ENCODE results near the gene SIN3A. TPM values are rescaled to one million over a fixed set of nuclear protein-coding genes. Genes with fewer than 3 reads are reported as not detected.
A peak's percentile ranks its signal among the peaks of the same experiment; 100 is the strongest.

Gene SIN3A
- total and polyA plus RNA-seq, 2 of the 8 experiments (the other 6 are each of a cell fraction or from before 2014, with no cell fraction given): 69.5 to 109 TPM

DNA sequence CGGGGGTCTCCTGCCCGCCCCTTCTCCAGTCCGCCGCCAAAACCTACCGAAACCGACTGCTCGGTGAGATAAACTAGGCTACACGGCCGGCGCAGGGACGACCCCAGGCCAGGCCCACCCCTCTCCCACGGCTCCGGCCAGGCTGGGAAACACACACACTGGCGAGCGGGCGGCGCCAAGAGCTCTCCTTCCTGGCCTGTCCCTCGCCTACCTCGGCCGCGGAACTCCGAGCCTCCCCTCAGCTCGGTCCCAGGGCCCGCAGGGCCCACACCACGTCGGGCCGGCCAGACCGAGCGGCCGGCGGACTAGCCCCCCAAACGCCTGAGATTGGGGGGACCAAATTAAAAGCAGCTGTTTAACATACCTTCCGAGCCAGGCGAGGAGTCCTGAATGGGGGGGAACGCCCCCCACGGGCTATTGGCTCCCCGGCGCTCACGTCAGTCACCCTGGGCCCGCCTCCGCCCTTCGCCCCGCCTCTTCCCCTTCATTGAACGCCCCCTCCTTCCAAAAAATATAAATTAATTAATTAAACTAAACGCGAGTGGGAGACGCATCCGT is 4.0 kb upstream of the SIN3A start (continued):
- TF ChIP-seq CBX5 (IDR thresholded peaks at IDR 0.05; ENCODE audit: low read depth, low read length) (no peak), SP4 (IDR thresholded peaks at IDR 0.05; ENCODE audit: low read length) (peak; percentile 79; the same call in 1 of the 2 replicates), KDM5A (IDR thresholded peaks at IDR 0.05; ENCODE audit: low read length) (no peak), SIX5 (IDR thresholded peaks at IDR 0.05; ENCODE audit: low read depth, low read length) (no peak), TEAD4 (IDR thresholded peaks at IDR 0.05; ENCODE audit: low read depth, low read length) (no peak), POU5F1 (IDR thresholded peaks at IDR 0.05; ENCODE audit: low read depth, low read length) (no peak)
- TF ChIP-seq, protein P1, sequence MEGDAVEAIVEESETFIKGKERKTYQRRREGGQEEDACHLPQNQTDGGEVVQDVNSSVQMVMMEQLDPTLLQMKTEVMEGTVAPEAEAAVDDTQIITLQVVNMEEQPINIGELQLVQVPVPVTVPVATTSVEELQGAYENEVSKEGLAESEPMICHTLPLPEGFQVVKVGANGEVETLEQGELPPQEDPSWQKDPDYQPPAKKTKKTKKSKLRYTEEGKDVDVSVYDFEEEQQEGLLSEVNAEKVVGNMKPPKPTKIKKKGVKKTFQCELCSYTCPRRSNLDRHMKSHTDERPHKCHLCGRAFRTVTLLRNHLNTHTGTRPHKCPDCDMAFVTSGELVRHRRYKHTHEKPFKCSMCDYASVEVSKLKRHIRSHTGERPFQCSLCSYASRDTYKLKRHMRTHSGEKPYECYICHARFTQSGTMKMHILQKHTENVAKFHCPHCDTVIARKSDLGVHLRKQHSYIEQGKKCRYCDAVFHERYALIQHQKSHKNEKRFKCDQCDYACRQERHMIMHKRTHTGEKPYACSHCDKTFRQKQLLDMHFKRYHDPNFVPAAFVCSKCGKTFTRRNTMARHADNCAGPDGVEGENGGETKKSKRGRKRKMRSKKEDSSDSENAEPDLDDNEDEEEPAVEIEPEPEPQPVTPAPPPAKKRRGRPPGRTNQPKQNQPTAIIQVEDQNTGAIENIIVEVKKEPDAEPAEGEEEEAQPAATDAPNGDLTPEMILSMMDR (IDR thresholded peaks at IDR 0.05; ENCODE audit: control extremely low read depth in 1 of 3, insufficient read depth in 1 of 3, low read depth in 1 of 3, low read length in 3 of 3): no peak
- TF ChIP-seq, protein P2, sequence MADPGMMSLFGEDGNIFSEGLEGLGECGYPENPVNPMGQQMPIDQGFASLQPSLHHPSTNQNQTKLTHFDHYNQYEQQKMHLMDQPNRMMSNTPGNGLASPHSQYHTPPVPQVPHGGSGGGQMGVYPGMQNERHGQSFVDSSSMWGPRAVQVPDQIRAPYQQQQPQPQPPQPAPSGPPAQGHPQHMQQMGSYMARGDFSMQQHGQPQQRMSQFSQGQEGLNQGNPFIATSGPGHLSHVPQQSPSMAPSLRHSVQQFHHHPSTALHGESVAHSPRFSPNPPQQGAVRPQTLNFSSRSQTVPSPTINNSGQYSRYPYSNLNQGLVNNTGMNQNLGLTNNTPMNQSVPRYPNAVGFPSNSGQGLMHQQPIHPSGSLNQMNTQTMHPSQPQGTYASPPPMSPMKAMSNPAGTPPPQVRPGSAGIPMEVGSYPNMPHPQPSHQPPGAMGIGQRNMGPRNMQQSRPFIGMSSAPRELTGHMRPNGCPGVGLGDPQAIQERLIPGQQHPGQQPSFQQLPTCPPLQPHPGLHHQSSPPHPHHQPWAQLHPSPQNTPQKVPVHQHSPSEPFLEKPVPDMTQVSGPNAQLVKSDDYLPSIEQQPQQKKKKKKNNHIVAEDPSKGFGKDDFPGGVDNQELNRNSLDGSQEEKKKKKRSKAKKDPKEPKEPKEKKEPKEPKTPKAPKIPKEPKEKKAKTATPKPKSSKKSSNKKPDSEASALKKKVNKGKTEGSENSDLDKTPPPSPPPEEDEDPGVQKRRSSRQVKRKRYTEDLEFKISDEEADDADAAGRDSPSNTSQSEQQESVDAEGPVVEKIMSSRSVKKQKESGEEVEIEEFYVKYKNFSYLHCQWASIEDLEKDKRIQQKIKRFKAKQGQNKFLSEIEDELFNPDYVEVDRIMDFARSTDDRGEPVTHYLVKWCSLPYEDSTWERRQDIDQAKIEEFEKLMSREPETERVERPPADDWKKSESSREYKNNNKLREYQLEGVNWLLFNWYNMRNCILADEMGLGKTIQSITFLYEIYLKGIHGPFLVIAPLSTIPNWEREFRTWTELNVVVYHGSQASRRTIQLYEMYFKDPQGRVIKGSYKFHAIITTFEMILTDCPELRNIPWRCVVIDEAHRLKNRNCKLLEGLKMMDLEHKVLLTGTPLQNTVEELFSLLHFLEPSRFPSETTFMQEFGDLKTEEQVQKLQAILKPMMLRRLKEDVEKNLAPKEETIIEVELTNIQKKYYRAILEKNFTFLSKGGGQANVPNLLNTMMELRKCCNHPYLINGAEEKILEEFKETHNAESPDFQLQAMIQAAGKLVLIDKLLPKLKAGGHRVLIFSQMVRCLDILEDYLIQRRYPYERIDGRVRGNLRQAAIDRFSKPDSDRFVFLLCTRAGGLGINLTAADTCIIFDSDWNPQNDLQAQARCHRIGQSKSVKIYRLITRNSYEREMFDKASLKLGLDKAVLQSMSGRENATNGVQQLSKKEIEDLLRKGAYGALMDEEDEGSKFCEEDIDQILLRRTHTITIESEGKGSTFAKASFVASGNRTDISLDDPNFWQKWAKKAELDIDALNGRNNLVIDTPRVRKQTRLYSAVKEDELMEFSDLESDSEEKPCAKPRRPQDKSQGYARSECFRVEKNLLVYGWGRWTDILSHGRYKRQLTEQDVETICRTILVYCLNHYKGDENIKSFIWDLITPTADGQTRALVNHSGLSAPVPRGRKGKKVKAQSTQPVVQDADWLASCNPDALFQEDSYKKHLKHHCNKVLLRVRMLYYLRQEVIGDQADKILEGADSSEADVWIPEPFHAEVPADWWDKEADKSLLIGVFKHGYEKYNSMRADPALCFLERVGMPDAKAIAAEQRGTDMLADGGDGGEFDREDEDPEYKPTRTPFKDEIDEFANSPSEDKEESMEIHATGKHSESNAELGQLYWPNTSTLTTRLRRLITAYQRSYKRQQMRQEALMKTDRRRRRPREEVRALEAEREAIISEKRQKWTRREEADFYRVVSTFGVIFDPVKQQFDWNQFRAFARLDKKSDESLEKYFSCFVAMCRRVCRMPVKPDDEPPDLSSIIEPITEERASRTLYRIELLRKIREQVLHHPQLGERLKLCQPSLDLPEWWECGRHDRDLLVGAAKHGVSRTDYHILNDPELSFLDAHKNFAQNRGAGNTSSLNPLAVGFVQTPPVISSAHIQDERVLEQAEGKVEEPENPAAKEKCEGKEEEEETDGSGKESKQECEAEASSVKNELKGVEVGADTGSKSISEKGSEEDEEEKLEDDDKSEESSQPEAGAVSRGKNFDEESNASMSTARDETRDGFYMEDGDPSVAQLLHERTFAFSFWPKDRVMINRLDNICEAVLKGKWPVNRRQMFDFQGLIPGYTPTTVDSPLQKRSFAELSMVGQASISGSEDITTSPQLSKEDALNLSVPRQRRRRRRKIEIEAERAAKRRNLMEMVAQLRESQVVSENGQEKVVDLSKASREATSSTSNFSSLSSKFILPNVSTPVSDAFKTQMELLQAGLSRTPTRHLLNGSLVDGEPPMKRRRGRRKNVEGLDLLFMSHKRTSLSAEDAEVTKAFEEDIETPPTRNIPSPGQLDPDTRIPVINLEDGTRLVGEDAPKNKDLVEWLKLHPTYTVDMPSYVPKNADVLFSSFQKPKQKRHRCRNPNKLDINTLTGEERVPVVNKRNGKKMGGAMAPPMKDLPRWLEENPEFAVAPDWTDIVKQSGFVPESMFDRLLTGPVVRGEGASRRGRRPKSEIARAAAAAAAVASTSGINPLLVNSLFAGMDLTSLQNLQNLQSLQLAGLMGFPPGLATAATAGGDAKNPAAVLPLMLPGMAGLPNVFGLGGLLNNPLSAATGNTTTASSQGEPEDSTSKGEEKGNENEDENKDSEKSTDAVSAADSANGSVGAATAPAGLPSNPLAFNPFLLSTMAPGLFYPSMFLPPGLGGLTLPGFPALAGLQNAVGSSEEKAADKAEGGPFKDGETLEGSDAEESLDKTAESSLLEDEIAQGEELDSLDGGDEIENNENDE (IDR thresholded peaks at IDR 0.05; ENCODE audit: insufficient replicate concordance, low read length): no peak

Measured in H1 (cell line).